ENCODE data around the gene GLI3. TPM values are rescaled to one million over a fixed set of nuclear protein-coding genes. Genes with fewer than 3 reads are reported as not detected.

Gene GLI3
- total RNA-seq, 2 donors from 2014 or later: 9.2 to 14.7 TPM

DNA sequence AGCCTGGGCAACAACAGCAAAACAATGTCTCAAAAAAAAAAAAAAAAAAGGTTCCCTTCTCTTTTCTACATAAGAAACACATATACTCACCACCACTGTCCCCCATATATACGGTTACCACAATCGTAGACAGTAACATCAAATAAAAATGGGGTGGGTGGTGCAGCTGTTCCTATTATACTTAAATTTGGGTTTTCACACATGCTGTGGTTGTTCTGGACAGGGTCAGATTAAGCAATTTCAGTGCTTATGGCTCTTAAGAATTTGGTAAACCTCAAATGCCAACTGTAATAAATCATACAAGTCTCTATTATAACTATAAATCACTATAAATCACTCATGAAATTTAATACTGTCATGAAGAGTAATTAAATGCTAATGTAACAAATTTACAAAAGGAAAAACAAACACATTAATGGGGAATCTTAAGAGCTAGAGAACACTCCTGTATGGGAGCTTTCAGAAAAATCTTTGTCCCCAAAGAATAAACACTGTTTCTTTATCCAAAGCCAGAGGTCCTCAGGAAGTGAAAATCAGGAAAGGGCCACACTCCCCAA is 143.6 kb downstream of the GLI3 start:
- H3K4me1 ChIP-seq (replicated peaks): no peaks in the 10 kb centered on the region
- H3K9me3 ChIP-seq: no peaks in the 10 kb centered on the region
- no peaks in the 10 kb centered on the region for H3K27me3 ChIP-seq (replicated peaks; ENCODE audit: insufficient read depth)
- TF ChIP-seq, protein P1, sequence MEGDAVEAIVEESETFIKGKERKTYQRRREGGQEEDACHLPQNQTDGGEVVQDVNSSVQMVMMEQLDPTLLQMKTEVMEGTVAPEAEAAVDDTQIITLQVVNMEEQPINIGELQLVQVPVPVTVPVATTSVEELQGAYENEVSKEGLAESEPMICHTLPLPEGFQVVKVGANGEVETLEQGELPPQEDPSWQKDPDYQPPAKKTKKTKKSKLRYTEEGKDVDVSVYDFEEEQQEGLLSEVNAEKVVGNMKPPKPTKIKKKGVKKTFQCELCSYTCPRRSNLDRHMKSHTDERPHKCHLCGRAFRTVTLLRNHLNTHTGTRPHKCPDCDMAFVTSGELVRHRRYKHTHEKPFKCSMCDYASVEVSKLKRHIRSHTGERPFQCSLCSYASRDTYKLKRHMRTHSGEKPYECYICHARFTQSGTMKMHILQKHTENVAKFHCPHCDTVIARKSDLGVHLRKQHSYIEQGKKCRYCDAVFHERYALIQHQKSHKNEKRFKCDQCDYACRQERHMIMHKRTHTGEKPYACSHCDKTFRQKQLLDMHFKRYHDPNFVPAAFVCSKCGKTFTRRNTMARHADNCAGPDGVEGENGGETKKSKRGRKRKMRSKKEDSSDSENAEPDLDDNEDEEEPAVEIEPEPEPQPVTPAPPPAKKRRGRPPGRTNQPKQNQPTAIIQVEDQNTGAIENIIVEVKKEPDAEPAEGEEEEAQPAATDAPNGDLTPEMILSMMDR (IDR thresholded peaks at IDR 0.05): no peak
- TF ChIP-seq POLR2A (IDR thresholded peaks at IDR 0.05): no peak
- TF ChIP-seq POLR2AphosphoS5 (IDR thresholded peaks at IDR 0.05): no peak
- H3K4me3 ChIP-seq: no peak overlapping the region
- 60% methylated on average over 2 of the region's 2 CpGs for WGBS
- H3K27ac ChIP-seq: no peak overlapping the region
- intact Hi-C loops (cut with DNase I): loop anchor here (10.0 kb wide), 1 partner anchor 141 kb away; the partner anchor contains the start of gene GLI3
- DNase-seq (ENCODE audit: low spot score): no peak
- no peaks in the 10 kb centered on the region for H3K36me3 ChIP-seq

DNA sequence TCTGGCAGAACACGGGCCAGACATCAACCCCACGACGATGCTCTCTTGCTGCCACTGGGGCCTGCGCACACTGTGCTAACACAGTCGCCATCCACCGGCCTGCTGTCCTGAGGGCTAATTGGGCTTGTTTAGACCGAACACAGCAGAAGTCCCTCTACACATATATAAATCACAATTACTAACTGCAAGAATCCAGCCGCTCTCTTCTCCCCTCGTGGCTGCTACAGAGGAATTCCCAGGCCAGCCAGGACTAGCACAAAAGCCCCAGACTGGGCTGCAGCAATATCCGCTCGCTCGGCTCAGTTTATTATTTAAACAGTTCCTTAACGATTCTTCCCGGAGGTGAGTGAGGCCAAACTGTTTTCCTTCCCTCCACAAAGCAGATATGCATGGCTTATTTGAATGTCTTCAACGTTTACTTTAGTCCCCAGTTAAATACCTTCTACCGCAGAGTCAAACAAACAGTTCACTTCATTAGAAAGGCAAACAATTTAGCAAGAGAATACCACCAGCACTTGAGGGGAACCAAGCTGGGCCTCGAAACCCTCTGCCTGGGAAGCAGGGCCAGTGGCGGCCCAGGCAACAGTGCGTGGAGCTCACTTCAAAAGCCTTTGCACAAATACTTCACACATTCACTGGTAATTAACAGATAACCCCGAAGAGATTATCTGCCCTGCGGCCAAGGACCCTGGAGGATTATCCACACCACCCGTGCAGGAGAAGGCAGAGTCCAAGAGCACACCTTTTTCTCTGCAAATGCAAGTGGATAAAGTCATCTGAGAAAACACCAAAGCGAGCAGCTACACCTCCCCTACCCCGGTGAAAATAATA is 145.3 kb downstream of the GLI3 start:
- H3K27ac ChIP-seq: peak overlapping the region in 1 of 2 donors; percentile 22
- TF ChIP-seq POLR2A (IDR thresholded peaks at IDR 0.05) (no peak), POLR2AphosphoS5 (IDR thresholded peaks at IDR 0.05) (peak; percentile 72)
- TF ChIP-seq, protein P1 (IDR thresholded peaks at IDR 0.05): peak in 1 of 4 experiments; percentile 7
- WGBS: 31% methylated on average over 24 of the region's 24 CpGs
- no peaks in the 10 kb centered on the region for H3K4me1 ChIP-seq (replicated peaks)
- intact Hi-C loops (cut with DNase I): loop anchor here (10.0 kb wide), 1 partner anchor 143 kb away; the partner anchor contains the start of gene GLI3
- no peaks in the 10 kb centered on the region for H3K27me3 ChIP-seq (replicated peaks; ENCODE audit: insufficient read depth)
- DNase-seq (ENCODE audit: low spot score): peak; percentile 72
- no peak overlapping the region for H3K4me3 ChIP-seq
- H3K9me3 ChIP-seq: no peaks in the 10 kb centered on the region
- H3K36me3 ChIP-seq: no peaks in the 10 kb centered on the region

DNA sequence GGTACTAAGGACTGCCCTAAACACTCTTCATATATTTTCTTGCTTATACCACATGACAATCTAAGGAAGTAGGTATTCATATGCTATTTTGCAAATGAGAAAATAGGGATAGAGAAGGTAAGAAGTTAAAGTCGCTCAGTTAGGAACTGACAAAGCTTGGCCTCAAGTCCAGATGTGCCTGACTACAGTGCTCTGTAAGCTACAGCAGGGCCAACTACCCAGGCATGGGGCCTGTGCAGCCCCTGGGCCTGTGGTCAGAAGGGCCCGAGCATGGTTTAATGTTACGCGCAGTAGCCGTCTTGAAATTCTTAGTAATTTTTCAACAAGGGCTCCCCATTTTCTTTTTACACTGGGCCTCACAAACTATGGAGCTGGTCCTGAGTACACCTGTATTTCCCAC is 146.2 kb downstream of the GLI3 start:
- Histone ChIP-seq H3K36me3 (no peaks in the 10 kb centered on the region), H3K27me3 (replicated peaks; ENCODE audit: insufficient read depth) (no peaks in the 10 kb centered on the region), H3K4me3 (no peak overlapping the region), H3K27ac (peak overlapping the region in 1 of 2 donors; percentile 22), H3K9me3 (no peaks in the 10 kb centered on the region), H3K4me1 (replicated peaks) (no peaks in the 10 kb centered on the region)
- 90% methylated on average over 5 of the region's 5 CpGs for WGBS
- no peak for DNase-seq (ENCODE audit: low spot score)
- intact Hi-C loops (cut with DNase I): loop anchor here (10.0 kb wide), 1 partner anchor 144 kb away; the partner anchor contains the start of gene GLI3
- no peak for TF ChIP-seq POLR2AphosphoS5 (IDR thresholded peaks at IDR 0.05)
- TF ChIP-seq POLR2A (IDR thresholded peaks at IDR 0.05): no peak
- TF ChIP-seq, protein P1 (IDR thresholded peaks at IDR 0.05): no peak

DNA sequence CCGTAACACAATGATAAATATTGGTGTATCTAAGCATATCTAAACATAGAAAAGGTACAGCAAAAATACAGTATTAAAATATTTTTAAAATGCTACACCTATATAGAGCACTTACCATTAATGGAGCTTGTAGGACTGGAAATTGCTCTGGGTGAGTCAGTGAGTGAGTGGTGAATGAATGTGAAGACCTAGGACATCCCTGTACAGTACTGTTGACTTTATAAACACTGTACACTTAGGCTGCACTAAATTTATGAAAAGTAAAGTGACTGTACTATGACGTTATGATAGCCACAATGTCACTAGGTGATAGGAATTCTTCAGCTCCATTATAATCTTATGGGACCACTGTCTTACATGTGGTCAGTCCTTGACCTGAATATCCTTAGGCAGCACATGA is 147.0 kb downstream of the GLI3 start:
- H3K27ac ChIP-seq: no peak overlapping the region
- TF ChIP-seq POLR2A (IDR thresholded peaks at IDR 0.05): no peak
- TF ChIP-seq, protein P1 (IDR thresholded peaks at IDR 0.05): no peak
- TF ChIP-seq POLR2AphosphoS5 (IDR thresholded peaks at IDR 0.05): no peak
- H3K4me1 ChIP-seq (replicated peaks): no peaks in the 10 kb centered on the region

More for the DNA sequence above, 147.0 kb downstream of the GLI3 start:
- intact Hi-C loops (cut with DNase I): loop anchor here (10.0 kb wide), 1 partner anchor 145 kb away; the partner anchor contains the start of gene GLI3
- Histone ChIP-seq H3K4me3 (no peak overlapping the region), H3K9me3 (no peaks in the 10 kb centered on the region), H3K36me3 (no peaks in the 10 kb centered on the region), H3K27me3 (replicated peaks; ENCODE audit: insufficient read depth) (no peaks in the 10 kb centered on the region)
- no peak for DNase-seq (ENCODE audit: low spot score)
- 88% methylated on average over 2 of the region's 2 CpGs for WGBS
